ENCODE measurements around the gene ETF1.

The ETF1 gene

DNA sequence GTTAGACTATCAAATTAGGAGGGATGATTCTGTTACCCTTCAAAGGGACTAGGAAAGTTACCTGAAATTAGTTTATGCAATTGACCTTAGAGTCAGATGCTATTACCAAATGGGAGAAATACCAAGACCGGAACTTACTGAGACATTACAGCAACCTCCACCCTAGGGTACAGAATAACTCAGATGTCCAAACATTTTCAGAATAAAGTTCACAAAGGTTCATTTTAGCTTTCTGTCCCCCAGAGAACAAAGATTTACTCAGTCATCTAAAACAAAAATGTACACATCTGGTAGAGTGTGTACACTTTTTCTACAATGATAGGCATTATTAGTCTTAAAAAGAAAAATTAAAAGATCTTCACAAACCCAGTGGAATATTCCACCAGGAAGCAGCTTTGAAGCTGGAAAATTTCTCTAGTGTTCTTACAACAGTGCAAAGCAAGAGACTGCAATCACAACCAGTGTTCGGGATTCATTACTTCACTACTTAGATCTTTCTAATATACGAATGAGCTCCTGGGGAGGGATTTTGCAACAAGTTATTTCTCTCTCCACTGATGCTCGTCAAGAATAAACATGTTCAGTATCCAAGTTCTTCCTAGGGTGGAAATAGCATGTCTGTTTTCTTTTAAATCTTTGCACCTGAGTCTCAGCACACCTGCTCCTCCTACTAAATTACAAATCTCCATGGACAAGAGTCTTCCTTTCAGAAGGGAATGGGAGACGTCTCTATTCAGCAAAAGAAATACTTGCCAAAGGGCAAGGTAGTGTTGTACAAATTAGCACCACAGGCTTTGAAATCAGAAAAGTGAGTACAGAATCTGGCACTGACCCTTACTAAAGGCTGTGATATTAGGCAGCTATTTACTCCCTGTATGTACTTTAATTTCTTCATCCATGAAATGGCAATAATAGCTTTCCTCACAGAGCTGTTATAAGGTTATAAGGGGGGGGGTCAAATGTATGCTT lies 8.8 kb downstream of the ETF1 start:
- Histone ChIP-seq H4K20me1 (ENCODE audit: insufficient read depth) (peaks cover 28% of the 10 kb centered on the region), H3K79me2 (ENCODE audit: insufficient read depth, low read depth) (peaks cover 98% of the 10 kb centered on the region), H3K36me3 (ENCODE audit: insufficient read depth) (0 out of 2 replicates have a peak, but pooled peaks cover 2% of the 10 kb centered on the region), H3K27me3 (ENCODE audit: insufficient read depth, low read depth) (no peaks in the 10 kb centered on the region), H3K27ac (no peak overlapping the region), H3K9ac (no peak overlapping the region), H3K4me3 (IDR thresholded peaks at IDR 0.05; ENCODE audit: insufficient read depth, low read depth, low read length) (no peak overlapping the region), H3K4me1 (ENCODE audit: low read depth, poor library complexity, severe bottlenecking) (peaks cover 14% of the 10 kb centered on the region), H3K4me2 (no peak overlapping the region), H2AFZ (ENCODE audit: low read depth) (no peak overlapping the region)
- TF ChIP-seq, protein P1, sequence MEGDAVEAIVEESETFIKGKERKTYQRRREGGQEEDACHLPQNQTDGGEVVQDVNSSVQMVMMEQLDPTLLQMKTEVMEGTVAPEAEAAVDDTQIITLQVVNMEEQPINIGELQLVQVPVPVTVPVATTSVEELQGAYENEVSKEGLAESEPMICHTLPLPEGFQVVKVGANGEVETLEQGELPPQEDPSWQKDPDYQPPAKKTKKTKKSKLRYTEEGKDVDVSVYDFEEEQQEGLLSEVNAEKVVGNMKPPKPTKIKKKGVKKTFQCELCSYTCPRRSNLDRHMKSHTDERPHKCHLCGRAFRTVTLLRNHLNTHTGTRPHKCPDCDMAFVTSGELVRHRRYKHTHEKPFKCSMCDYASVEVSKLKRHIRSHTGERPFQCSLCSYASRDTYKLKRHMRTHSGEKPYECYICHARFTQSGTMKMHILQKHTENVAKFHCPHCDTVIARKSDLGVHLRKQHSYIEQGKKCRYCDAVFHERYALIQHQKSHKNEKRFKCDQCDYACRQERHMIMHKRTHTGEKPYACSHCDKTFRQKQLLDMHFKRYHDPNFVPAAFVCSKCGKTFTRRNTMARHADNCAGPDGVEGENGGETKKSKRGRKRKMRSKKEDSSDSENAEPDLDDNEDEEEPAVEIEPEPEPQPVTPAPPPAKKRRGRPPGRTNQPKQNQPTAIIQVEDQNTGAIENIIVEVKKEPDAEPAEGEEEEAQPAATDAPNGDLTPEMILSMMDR (conservative IDR thresholded peaks at IDR 0.05; ENCODE audit: low read depth, low read length), result no peak

DNA sequence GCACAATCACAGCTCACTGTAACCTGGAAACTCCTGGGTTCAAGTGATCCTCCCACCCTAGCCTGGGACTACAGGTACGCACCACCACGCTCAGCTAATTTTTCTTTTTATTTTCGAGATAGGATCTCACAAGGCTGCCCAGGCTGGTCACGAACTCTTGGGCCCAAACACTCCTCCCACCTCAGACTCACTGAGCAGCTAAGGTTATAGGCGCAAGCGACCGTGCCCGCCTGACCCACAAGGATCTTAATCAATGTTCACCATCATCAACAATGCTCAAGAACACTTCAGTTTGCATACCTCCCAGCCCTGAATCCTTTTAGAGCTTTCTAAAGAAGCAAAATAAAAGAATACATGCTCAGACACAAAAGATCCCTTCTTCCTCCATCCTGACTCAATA lies 13.2 kb downstream of the ETF1 start:
- peaks cover 23% of the 10 kb centered on the region for H3K4me1 ChIP-seq (ENCODE audit: low read depth, poor library complexity, severe bottlenecking)
- TF ChIP-seq, protein P1 (conservative IDR thresholded peaks at IDR 0.05; ENCODE audit: low read depth, low read length), result no peak
- no peak overlapping the region for H3K4me2 ChIP-seq
- H3K27me3 ChIP-seq (ENCODE audit: insufficient read depth, low read depth), result no peaks in the 10 kb centered on the region
- no peak overlapping the region for H3K4me3 ChIP-seq (IDR thresholded peaks at IDR 0.05; ENCODE audit: insufficient read depth, low read depth, low read length)
- H3K27ac ChIP-seq, result no peak overlapping the region
- H3K36me3 ChIP-seq (ENCODE audit: insufficient read depth), result peaks cover 2% of the 10 kb centered on the region; the same call in 1 of the 2 replicates
- peaks cover 98% of the 10 kb centered on the region for H3K79me2 ChIP-seq (ENCODE audit: insufficient read depth, low read depth)
- H2AFZ ChIP-seq (ENCODE audit: low read depth), result no peak overlapping the region
- H3K9ac ChIP-seq, result no peak overlapping the region
- H4K20me1 ChIP-seq (ENCODE audit: insufficient read depth), result peaks cover 35% of the 10 kb centered on the region

DNA sequence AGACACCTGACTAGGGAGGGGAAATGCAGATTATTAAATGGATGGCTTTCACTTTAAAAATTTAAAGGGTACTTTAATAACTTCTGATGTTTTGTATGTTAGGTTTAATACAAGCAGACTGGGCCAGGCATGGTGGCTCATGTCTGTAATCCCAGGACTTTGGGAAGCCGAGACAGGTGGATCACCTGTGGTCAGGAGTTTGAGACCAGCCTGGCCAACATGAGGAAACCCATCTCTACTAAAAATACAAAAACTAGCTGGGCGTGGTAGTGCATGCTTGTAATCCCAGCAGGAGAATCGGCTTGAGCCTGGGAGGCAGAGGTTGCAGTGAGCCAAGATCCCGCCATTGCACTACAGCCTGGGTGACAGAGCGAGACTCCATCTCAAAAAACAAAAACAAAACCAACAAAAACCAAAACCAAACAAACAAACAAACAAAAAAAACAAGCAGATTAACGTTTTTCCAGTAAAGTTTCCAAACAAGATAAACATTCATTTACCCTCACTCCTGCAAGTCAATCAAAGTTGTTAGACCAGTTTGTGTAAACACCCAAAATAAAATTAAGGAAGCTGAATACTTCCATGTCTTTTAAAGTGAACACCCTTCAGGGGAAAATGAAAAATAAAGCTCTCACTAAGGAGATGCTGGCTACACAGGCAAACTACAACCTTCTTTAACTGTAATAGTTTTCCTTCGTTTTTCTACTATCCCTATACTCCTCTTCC lies 14.1 kb downstream of the ETF1 start:
- H3K9ac ChIP-seq, result no peak overlapping the region
- no peaks in the 10 kb centered on the region for H3K27me3 ChIP-seq (ENCODE audit: insufficient read depth, low read depth)
- peaks cover 24% of the 10 kb centered on the region for H3K4me1 ChIP-seq (ENCODE audit: low read depth, poor library complexity, severe bottlenecking)
- H3K4me3 ChIP-seq (IDR thresholded peaks at IDR 0.05; ENCODE audit: insufficient read depth, low read depth, low read length), result no peak overlapping the region
- peaks cover 97% of the 10 kb centered on the region for H3K79me2 ChIP-seq (ENCODE audit: insufficient read depth, low read depth)
- H2AFZ ChIP-seq (ENCODE audit: low read depth), result no peak overlapping the region
- peaks cover 35% of the 10 kb centered on the region for H4K20me1 ChIP-seq (ENCODE audit: insufficient read depth)
- H3K36me3 ChIP-seq (ENCODE audit: insufficient read depth), result peaks cover 2% of the 10 kb centered on the region; the same call in 1 of the 2 replicates
- no peak overlapping the region for H3K4me2 ChIP-seq
- H3K27ac ChIP-seq, result no peak overlapping the region
- TF ChIP-seq, protein P1 (conservative IDR thresholded peaks at IDR 0.05; ENCODE audit: low read depth, low read length), result no peak

DNA sequence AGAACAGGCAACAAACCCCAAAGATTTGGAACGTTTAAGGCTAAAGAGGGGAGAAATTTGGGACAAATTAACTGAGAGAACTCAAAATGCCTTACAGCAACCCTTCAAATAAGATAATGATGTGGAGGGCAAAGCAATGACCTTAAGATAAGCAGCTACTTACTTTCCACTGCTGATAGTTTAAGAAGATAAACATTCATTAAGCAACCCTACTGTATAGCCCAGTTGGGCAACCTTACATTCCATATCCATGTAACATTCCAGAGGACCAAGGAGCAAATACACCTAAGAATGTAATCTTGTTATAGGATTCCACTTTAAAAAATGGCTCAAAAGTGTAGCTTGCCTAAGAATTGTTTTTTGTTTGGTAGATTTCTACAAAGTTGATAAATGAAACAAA lies 14.8 kb downstream of the ETF1 start:
- Histone ChIP-seq H3K4me2 (no peak overlapping the region), H3K79me2 (ENCODE audit: insufficient read depth, low read depth) (peaks cover 97% of the 10 kb centered on the region), H3K4me3 (IDR thresholded peaks at IDR 0.05; ENCODE audit: insufficient read depth, low read depth, low read length) (no peak overlapping the region), H3K36me3 (ENCODE audit: insufficient read depth) (peaks cover 2% of the 10 kb centered on the region; the same call in 1 of the 2 replicates), H3K9ac (no peak overlapping the region), H4K20me1 (ENCODE audit: insufficient read depth) (peaks cover 34% of the 10 kb centered on the region), H3K4me1 (ENCODE audit: low read depth, poor library complexity, severe bottlenecking) (peaks cover 24% of the 10 kb centered on the region), H3K27me3 (ENCODE audit: insufficient read depth, low read depth) (no peaks in the 10 kb centered on the region), H3K27ac (no peak overlapping the region), H2AFZ (ENCODE audit: low read depth) (no peak overlapping the region)
- TF ChIP-seq, protein P1 (conservative IDR thresholded peaks at IDR 0.05; ENCODE audit: low read depth, low read length), result no peak
